22Rv1 (cell line): ENCODE measurements around the gene NR1H2.

Experiments used
- H3K27ac ChIP-seq: fragments of 450-650 bp; 2 replicates; pipeline ENCODE4 v1.5.1; 2017
- CTCF ChIP-seq: fragments of 450-650 bp; IDR thresholded peaks from 2 replicates; pipeline ENCODE4 v1.5.1; 2017; ENCODE audit warnings: mild to moderate bottlenecking
- ZFX ChIP-seq: fragments of 450-650 bp; IDR thresholded peaks from 2 replicates; pipeline ENCODE4 v1.6.1; 2017; ENCODE audit warnings: antibody characterized with exemption, borderline replicate concordance

Gene NR1H2

DNA sequence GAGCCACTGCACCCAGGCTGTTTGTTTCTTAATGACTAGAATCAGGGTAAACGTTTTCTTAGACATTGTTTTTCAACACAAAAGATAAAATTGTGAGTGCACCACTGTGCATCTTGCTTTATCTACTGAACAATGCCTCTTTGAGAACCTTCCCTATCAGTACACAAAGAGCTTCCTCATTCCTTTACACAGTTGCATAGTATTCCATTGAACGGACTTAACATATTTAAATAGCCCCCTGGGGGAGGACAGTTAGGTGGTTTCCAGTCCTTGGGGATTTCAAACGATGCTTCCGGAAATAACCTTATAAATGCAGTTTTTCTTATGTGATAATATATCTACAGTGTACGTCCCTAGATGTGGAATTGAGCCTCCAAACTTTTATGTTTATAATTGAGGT lies 16.5 kb downstream of the NR1H2 start:
- TF ChIP-seq CTCF (no peak), ZFX (no peak)
- no peak overlapping the region for H3K27ac ChIP-seq

- no peak for TF ChIP-seq ZFX
- no peak for TF ChIP-seq CTCF
- H3K27ac ChIP-seq, result no peak overlapping the region
Measured at GRCh38 chr19:50393589-50393988, 17.3 kb downstream of the NR1H2 start.

- no peak overlapping the region for H3K27ac ChIP-seq
- TF ChIP-seq CTCF, result no peak
Measured at GRCh38 chr19:50394017-50394416, 17.8 kb downstream of the NR1H2 start.

DNA sequence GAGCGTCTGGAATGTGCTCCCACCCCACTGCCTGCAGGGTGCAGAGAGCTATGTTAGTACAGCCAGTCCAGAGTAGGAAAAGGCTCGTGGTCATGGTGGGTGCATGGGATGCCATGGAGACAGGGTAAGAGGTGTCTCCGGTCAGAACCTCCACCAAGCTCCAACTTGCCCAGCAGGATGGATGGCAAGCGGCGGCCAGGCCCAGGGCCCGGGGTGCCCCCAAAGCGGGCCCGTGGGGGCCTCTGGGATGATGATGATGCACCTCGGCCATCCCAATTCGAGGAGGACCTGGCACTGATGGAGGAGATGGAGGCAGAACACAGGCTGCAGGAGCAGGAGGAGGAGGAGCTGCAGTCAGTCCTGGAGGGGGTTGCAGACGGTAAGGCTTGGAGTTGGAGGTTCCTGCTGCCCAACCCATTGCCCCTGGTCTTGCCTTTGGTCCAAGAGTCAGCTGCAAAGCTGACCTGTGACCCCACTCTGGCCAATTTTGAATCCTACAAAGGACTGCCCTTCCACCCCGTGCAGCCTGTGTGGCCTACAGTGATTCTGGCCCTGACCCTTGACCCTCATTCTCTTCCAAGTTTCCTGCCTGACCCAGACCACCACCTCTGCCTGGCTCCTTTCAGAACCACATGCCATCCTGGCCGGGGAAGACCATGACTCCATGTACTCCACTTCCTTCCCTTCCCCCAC lies 22.6 kb downstream of the NR1H2 start:
- TF ChIP-seq ZFX, result no peak
- no peak for TF ChIP-seq CTCF
- H3K27ac ChIP-seq, result no peak overlapping the region

GRCh38 chr19:50399368-50399745 lies 23.1 kb downstream of the NR1H2 start:
- H3K27ac ChIP-seq, result no peak overlapping the region
- TF ChIP-seq ZFX, result no peak
- no peak for TF ChIP-seq CTCF

GRCh38 chr19:50401605-50402450 lies 25.6 kb downstream of the NR1H2 start:
- no peak for TF ChIP-seq ZFX

GRCh38 chr19:50402544-50403301 lies 26.5 kb downstream of the NR1H2 start:
- H3K27ac ChIP-seq, result no peak overlapping the region
- TF ChIP-seq CTCF (no peak), ZFX (no peak)

More at GRCh38 chr19:50401605-50402450, 25.6 kb downstream of the NR1H2 start:
- no peak overlapping the region for H3K27ac ChIP-seq
